AG04450 (cell line): ENCODE data around the gene ADAMTS5. TPM values are rescaled to one million over a fixed set of nuclear protein-coding genes. Genes with fewer than 3 reads are reported as not detected.

ENCODE experiments used
- CTCF ChIA-PET: fragments of 300-600, 350-600 bp; formaldehyde crosslinking; extraction: SDS; loops from one replicate; lab custom pipeline; 2022; ENCODE audit warnings: antibody characterized with exemption, inconsistent platforms; lab: Charles Lee
- POLR2A ChIA-PET: fragments of 350-600 bp; formaldehyde crosslinking; extraction: SDS; loops from one replicate; lab custom pipeline; 2021; ENCODE audit warnings: antibody characterized with exemption, inconsistent platforms; lab: Yijun Ruan, JAX
- DNase-seq: peaks from one replicate; pipeline ENCODE4 v3.0.0-alpha.2; 2011; ENCODE audit warnings: low read depth, low spot score
- H3K27ac ChIP-seq: one replicate; pipeline ENCODE4 v1.5.1; 2012; ENCODE audit warnings: low read depth, low read length, control low read depth
- H3K27me3 ChIP-seq: one replicate; pipeline ENCODE4 v1.6.0; 2012; ENCODE audit warnings: low read length; ENCODE audit not compliant: control insufficient read depth, insufficient read depth
- H3K4me3 ChIP-seq: 2 replicates; pipeline ENCODE4 v1.5.1; 2011; ENCODE audit warnings: mild to moderate bottlenecking, low read depth, low read length, control low read depth
- H3K9me3 ChIP-seq: 2 replicates; pipeline ENCODE4 v1.5.1; 2012; ENCODE audit warnings: low read length; ENCODE audit not compliant: control insufficient read depth, insufficient read depth
- polyA plus RNA-seq: library from polyadenylated mRNA; depleted of rRNA; stranded (reverse); fragments of >200 nt; gene quantifications from 2 replicates; pipeline ENCODE4 v1.2.3, GENCODE V29; 2011
- TF ChIP-seq, protein P1 (sequence below): IDR thresholded peaks from 2 replicates; pipeline ENCODE4 v1.5.1; 2011; ENCODE audit warnings: low read depth, low read length, control low read depth, inconsistent platforms

Gene ADAMTS5
- polyA plus RNA-seq, 1 experiment: 4.1 TPM

DNA sequence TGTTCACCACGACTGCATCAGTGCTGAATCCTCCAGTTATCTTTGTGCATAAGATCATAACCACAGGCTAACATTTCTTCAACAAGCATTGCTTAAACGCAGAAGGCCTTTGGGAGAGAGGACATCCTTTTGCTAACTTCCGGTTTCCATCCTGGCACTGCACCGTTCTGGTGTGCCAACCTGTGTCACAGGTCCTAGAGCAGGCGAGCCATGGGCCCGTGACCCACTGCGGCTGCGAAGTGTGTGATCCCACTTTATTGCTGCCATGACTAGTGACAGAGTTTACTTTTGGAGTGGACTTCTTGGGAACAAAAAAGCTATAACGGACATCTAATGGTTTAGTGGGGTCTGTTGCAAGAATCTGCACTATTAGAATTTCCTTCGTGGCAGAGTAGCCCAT, 42.9 kb downstream of the ADAMTS5 start:
- DNase-seq: no peak
- TF ChIP-seq, protein P1, sequence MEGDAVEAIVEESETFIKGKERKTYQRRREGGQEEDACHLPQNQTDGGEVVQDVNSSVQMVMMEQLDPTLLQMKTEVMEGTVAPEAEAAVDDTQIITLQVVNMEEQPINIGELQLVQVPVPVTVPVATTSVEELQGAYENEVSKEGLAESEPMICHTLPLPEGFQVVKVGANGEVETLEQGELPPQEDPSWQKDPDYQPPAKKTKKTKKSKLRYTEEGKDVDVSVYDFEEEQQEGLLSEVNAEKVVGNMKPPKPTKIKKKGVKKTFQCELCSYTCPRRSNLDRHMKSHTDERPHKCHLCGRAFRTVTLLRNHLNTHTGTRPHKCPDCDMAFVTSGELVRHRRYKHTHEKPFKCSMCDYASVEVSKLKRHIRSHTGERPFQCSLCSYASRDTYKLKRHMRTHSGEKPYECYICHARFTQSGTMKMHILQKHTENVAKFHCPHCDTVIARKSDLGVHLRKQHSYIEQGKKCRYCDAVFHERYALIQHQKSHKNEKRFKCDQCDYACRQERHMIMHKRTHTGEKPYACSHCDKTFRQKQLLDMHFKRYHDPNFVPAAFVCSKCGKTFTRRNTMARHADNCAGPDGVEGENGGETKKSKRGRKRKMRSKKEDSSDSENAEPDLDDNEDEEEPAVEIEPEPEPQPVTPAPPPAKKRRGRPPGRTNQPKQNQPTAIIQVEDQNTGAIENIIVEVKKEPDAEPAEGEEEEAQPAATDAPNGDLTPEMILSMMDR: no peak
- no peaks in the 10 kb centered on the region for H3K27me3 ChIP-seq
- H3K9me3 ChIP-seq: no peaks in the 10 kb centered on the region
- no peak overlapping the region for H3K4me3 ChIP-seq
- ChIA-PET CTCF (no interaction called here), POLR2A (no interaction called here)
- no peak overlapping the region for H3K27ac ChIP-seq

DNA sequence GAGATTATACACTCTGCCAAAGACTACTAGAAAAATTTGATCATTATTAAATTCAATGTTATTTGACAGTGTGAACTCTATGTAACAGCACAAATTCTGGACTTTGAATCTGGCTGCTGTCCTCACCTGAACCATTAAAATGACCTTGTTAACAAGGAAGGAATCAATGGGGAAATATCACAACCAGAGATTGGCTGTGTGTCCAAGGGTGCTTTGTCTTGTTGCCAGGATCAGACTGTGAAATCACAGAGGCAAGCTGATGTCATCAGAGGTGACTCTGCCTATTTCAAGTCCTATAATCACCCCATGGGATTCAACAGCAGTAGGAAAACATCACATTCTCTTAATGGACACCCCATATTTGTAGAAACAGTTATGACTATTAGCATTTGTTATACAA, 46.8 kb downstream of the ADAMTS5 start:
- no peak for DNase-seq
- Histone ChIP-seq H3K27me3 (no peaks in the 10 kb centered on the region), H3K9me3 (no peaks in the 10 kb centered on the region), H3K4me3 (no peak overlapping the region), H3K27ac (no peak overlapping the region)
- CTCF ChIA-PET: interaction anchor here (0.6 kb wide), 1 partner anchor 12 kb away, joined by 3 read pairs; no protein-coding TSS in a partner anchor
- TF ChIP-seq, protein P1: no peak
- POLR2A ChIA-PET: no interaction called here

DNA sequence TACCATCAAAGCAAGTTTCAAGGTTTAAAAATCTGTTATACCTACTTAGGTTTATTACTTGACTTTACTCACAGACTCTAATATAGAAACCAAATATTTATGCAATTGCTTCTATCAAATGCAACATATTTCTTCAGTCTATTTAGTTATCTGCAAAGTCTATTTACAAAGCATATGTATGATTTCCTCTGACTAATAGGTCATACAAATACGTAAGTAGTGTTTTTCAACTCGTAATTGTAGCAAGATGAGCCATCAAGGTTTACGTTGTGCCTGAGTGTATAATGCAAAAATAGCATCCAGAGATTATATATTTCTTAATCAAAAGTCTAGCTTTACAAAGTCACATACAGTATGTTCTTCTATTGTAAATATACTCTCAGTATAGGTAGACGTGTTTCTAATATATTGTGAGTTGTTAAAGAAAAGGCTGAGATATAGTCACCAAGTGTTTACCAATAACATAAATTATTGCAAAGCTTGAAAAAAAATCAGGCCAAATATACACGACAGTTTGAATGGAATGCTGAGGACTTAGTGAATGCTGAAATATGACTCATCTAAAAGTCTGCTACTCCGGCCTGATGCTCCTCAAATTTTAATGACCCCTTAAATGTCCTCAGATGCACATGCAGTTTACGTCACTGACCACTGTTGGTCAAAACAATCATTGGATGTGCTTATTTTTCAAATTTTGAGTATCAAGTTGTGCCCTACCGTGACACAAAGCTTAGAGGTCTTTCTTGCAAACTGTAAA, 48.4 kb downstream of the ADAMTS5 start:
- Histone ChIP-seq H3K9me3 (no peaks in the 10 kb centered on the region; the same call in 1 of the 2 replicates), H3K27ac (no peak overlapping the region), H3K4me3 (no peak overlapping the region), H3K27me3 (no peaks in the 10 kb centered on the region)
- POLR2A ChIA-PET: interaction anchor here (1.2 to 1.3 kb wide), 2 partner anchors 49 to 74 kb away, joined by 4 read pairs; partner anchors contain the start of gene ADAMTS5
- TF ChIP-seq, protein P1: no peak
- CTCF ChIA-PET: interaction anchor here (0.7 to 2.4 kb wide), 2 partner anchors 32 to 37 kb away, joined by 3 to 6 read pairs; no protein-coding TSS in a partner anchor
- DNase-seq: peak; percentile 26

DNA sequence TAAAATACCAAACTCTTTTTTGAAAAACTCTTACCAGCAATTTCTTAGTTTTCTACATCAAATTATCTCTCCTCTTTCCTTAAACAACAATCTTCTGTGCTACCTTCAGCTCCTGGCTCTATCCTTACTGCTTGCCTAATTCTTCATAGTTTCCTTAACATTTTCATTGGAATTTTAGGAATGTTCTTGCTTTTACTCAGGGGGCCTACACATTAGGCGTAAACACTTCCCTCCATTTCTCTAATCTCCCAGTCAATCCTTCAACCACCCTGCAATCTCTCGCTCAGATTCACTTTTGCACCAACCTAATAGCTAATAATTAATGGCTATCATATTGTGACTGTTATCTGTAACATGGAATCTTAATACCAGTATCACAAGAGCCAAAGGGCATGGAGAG, 50.1 kb downstream of the ADAMTS5 start:
- CTCF ChIA-PET: interaction anchor here (2.4 kb wide), 1 partner anchor 35 kb away, joined by 6 read pairs; no protein-coding TSS in a partner anchor
- POLR2A ChIA-PET: no interaction called here
- Histone ChIP-seq H3K4me3 (no peak overlapping the region), H3K27me3 (no peaks in the 10 kb centered on the region), H3K9me3 (no peaks in the 10 kb centered on the region; the same call in 1 of the 2 replicates), H3K27ac (no peak overlapping the region)
- no peak for DNase-seq
- TF ChIP-seq, protein P1: no peak

DNA sequence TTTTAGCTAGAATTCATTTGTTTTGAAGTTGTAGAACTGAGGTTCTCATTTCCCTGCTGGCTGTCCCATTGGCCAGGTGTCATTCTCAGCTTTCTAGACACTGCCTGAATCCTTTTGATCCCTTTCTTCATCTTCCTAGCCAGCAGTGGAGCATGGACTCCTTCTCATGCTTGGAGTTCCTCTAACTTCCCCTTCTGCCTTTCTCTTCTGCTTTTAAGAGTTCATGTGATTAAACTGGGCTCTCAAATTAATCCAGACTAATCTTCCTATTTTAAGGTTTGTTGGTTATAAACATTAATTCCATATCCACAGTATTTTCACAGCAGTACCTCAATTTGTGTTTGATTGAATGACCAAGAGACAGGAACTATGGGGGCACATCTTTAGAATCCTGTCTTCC, 52.3 kb downstream of the ADAMTS5 start:
- no peak for DNase-seq
- ChIA-PET POLR2A (no interaction called here), CTCF (no interaction called here)
- no peaks in the 10 kb centered on the region for H3K27me3 ChIP-seq
- H3K9me3 ChIP-seq: no peaks in the 10 kb centered on the region; the same call in 1 of the 2 replicates
- TF ChIP-seq, protein P1: no peak
- no peak overlapping the region for H3K4me3 ChIP-seq
- H3K27ac ChIP-seq: no peak overlapping the region
